Ishikawa (cell line): ENCODE measurements around the gene ACOX3.

ENCODE experiments used
- CEBPB ChIP-seq: IDR thresholded peaks from 2 replicates; pipeline ENCODE4 v1.6.1; 2012
- CREB1 ChIP-seq: IDR thresholded peaks from 2 replicates; pipeline ENCODE4 v1.6.1; 2012; ENCODE audit warnings: low read depth
- EP300 ChIP-seq: IDR thresholded peaks from 2 replicates; pipeline ENCODE4 v1.6.1; 2012; ENCODE audit warnings: borderline replicate concordance
- FOXM1 ChIP-seq: IDR thresholded peaks from 2 replicates; pipeline ENCODE4 v1.6.1; 2012; ENCODE audit warnings: low read depth, borderline replicate concordance
- NFIC ChIP-seq: IDR thresholded peaks from 2 replicates; pipeline ENCODE4 v1.6.1; 2012
- RAD21 ChIP-seq: IDR thresholded peaks from 2 replicates; pipeline ENCODE4 v1.6.1; 2012; ENCODE audit warnings: low read depth
- TAF1 ChIP-seq: IDR thresholded peaks from 2 replicates; pipeline ENCODE4 v1.6.1; 2012; ENCODE audit warnings: low read depth, mild to moderate bottlenecking
- TCF12 ChIP-seq: IDR thresholded peaks from 2 replicates; pipeline ENCODE4 v1.6.1; 2012; ENCODE audit warnings: low read depth
- TEAD4 ChIP-seq: IDR thresholded peaks from 2 replicates; pipeline ENCODE4 v1.6.1; 2012
- YY1 ChIP-seq: IDR thresholded peaks from 2 replicates; pipeline ENCODE4 v1.6.1; 2012; ENCODE audit warnings: low read depth
- TF ChIP-seq, protein P1 (sequence below): IDR thresholded peaks from 2 replicates; pipeline ENCODE4 v1.6.1; 2012; ENCODE audit warnings: low read depth, mild to moderate bottlenecking
- TF ChIP-seq, protein P2 (sequence below): IDR thresholded peaks from 2 replicates; pipeline ENCODE4 v1.6.1; 2012
- TF ChIP-seq, protein P3 (sequence below): IDR thresholded peaks from 2 replicates; pipeline ENCODE4 v1.6.1; 2012

DNA sequence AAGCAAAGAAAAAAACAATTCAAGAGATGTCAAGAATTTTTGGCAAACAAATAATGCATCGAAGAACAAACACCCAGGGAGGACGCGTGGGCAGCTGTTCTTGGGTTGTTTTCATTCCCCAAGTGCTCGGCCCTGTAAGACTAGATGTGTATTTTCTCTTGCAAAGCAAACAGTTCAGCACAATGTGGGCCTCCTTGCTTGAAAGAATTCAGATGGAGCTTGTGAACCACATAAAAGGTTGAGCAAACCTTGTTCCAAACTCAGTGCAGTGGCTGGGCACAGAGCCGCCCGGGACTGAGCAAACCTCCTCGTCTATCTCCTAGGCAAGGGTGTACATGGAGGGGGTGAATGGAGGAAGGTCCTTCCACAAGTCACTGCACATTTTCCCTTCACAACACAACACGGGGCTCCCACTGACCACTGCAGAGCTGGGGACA is 88.6 kb downstream of the ACOX3 start:
- TF ChIP-seq, protein P1, sequence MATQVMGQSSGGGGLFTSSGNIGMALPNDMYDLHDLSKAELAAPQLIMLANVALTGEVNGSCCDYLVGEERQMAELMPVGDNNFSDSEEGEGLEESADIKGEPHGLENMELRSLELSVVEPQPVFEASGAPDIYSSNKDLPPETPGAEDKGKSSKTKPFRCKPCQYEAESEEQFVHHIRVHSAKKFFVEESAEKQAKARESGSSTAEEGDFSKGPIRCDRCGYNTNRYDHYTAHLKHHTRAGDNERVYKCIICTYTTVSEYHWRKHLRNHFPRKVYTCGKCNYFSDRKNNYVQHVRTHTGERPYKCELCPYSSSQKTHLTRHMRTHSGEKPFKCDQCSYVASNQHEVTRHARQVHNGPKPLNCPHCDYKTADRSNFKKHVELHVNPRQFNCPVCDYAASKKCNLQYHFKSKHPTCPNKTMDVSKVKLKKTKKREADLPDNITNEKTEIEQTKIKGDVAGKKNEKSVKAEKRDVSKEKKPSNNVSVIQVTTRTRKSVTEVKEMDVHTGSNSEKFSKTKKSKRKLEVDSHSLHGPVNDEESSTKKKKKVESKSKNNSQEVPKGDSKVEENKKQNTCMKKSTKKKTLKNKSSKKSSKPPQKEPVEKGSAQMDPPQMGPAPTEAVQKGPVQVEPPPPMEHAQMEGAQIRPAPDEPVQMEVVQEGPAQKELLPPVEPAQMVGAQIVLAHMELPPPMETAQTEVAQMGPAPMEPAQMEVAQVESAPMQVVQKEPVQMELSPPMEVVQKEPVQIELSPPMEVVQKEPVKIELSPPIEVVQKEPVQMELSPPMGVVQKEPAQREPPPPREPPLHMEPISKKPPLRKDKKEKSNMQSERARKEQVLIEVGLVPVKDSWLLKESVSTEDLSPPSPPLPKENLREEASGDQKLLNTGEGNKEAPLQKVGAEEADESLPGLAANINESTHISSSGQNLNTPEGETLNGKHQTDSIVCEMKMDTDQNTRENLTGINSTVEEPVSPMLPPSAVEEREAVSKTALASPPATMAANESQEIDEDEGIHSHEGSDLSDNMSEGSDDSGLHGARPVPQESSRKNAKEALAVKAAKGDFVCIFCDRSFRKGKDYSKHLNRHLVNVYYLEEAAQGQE = no peak
- no peak for TF ChIP-seq TEAD4
- TF ChIP-seq EP300 = no peak
- no peak for TF ChIP-seq CEBPB
- TF ChIP-seq, protein P2, sequence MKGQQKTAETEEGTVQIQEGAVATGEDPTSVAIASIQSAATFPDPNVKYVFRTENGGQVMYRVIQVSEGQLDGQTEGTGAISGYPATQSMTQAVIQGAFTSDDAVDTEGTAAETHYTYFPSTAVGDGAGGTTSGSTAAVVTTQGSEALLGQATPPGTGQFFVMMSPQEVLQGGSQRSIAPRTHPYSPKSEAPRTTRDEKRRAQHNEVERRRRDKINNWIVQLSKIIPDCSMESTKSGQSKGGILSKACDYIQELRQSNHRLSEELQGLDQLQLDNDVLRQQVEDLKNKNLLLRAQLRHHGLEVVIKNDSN = no peak
- no peak for TF ChIP-seq RAD21
- no peak for TF ChIP-seq TAF1
- TF ChIP-seq CREB1 = no peak
- TF ChIP-seq, protein P3, sequence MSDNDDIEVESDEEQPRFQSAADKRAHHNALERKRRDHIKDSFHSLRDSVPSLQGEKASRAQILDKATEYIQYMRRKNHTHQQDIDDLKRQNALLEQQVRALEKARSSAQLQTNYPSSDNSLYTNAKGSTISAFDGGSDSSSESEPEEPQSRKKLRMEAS = no peak
- TF ChIP-seq FOXM1 = no peak
- no peak for TF ChIP-seq YY1
- TF ChIP-seq TCF12 = no peak
- TF ChIP-seq NFIC = no peak
